Stomach smooth muscle (tissue), 2 donors: ENCODE results near the gene NMNAT2.
"Not testable (repeated sequence)": the region's sequence is repeated elsewhere in the genome, so short reads cannot be mapped to it uniquely, and the experiment has no call there.

ENCODE experiments used
- H3K27ac ChIP-seq: one replicate; pipeline ENCODE4 v1.7.0; 2013; ENCODE audit warnings: mild to moderate bottlenecking, low read length, inconsistent platforms
- H3K27me3 ChIP-seq, 2 donors: one replicate each; pipeline ENCODE4 v1.7.0; 2013; ENCODE audit warnings: low read length in 2 of 2; ENCODE audit not compliant: insufficient read depth in 2 of 2, control insufficient read depth in 1 of 2
- H3K36me3 ChIP-seq, 2 donors: one replicate each; pipeline ENCODE4 v1.7.0; 2013; ENCODE audit warnings: low read length in 2 of 2; ENCODE audit not compliant: control insufficient read depth in 2 of 2, insufficient read depth in 2 of 2
- H3K4me1 ChIP-seq: one replicate; pipeline ENCODE4 v1.7.0; 2013; ENCODE audit warnings: low read length; ENCODE audit not compliant: control insufficient read depth, insufficient read depth
- H3K4me3 ChIP-seq, 2 donors: one replicate each; pipeline ENCODE4 v1.7.0; 2013; ENCODE audit warnings: low read length in 2 of 2
- H3K9ac ChIP-seq, 2 donors: one replicate each; pipeline ENCODE4 v1.7.0; 2013; ENCODE audit warnings: low read length in 2 of 2, mild to moderate bottlenecking in 1 of 2
- H3K9me3 ChIP-seq, 2 donors: one replicate each; pipeline ENCODE4 v1.7.0; 2013; ENCODE audit warnings: low read length in 2 of 2; ENCODE audit not compliant: control insufficient read depth in 2 of 2
- donor health status: healthy.
- donor health status: Pancreatic carcinoma.

Gene NMNAT2

GRCh38 chr1:183444243-183444642, 26.1 kb upstream of the NMNAT2 start:
- H3K27me3 ChIP-seq = no peaks in the 10 kb centered on the region
- no peak overlapping the region for H3K9ac ChIP-seq
- H3K27ac ChIP-seq = no peak overlapping the region
- H3K9me3 ChIP-seq = no peaks in the 10 kb centered on the region
- no peaks in the 10 kb centered on the region for H3K36me3 ChIP-seq
- no peak overlapping the region for H3K4me3 ChIP-seq
- H3K4me1 ChIP-seq = no peaks in the 10 kb centered on the region

- Histone ChIP-seq H3K4me1 (no peaks in the 10 kb centered on the region), H3K27ac (no peak overlapping the region), H3K36me3 (no peaks in the 10 kb centered on the region), H3K9ac (no peak overlapping the region), H3K4me3 (no peak overlapping the region), H3K9me3 (no peaks in the 10 kb centered on the region), H3K27me3 (no peaks in the 10 kb centered on the region)
These were observed 25.3 kb upstream of the NMNAT2 start for GRCh38 chr1:183443466-183443865.

- H3K9ac ChIP-seq = no peak overlapping the region
- no peak overlapping the region for H3K27ac ChIP-seq
- no peaks in the 10 kb centered on the region for H3K36me3 ChIP-seq
- H3K4me3 ChIP-seq = no peak overlapping the region
- no peaks in the 10 kb centered on the region for H3K4me1 ChIP-seq
- H3K27me3 ChIP-seq = no peaks in the 10 kb centered on the region
- no peaks in the 10 kb centered on the region for H3K9me3 ChIP-seq
These were observed 24.8 kb upstream of the NMNAT2 start for GRCh38 chr1:183443011-183443410.

GRCh38 chr1:183438060-183438459, 19.9 kb upstream of the NMNAT2 start:
- Histone ChIP-seq H3K4me1 (no peaks in the 10 kb centered on the region), H3K9me3 (no peaks in the 10 kb centered on the region), H3K36me3 (no peaks in the 10 kb centered on the region), H3K4me3 (no peak overlapping the region), H3K27me3 (no peaks in the 10 kb centered on the region), H3K27ac (no peak overlapping the region), H3K9ac (no peak overlapping the region)

- Histone ChIP-seq H3K27ac (no peak overlapping the region), H3K27me3 (no peaks in the 10 kb centered on the region), H3K4me3 (no peak overlapping the region), H3K36me3 (no peaks in the 10 kb centered on the region), H3K9me3 (no peaks in the 10 kb centered on the region), H3K9ac (no peak overlapping the region), H3K4me1 (no peaks in the 10 kb centered on the region)
These were observed 17.3 kb upstream of the NMNAT2 start for GRCh38 chr1:183435497-183435896.

- H3K27ac ChIP-seq = no peak overlapping the region
These were observed 15.5 kb upstream of the NMNAT2 start for GRCh38 chr1:183433703-183434102.

GRCh38 chr1:183432548-183432875, 14.3 kb upstream of the NMNAT2 start:
- H3K36me3 ChIP-seq = no peaks in the 10 kb centered on the region
- no peak overlapping the region for H3K4me3 ChIP-seq
- H3K9ac ChIP-seq = no peak overlapping the region
- no peaks in the 10 kb centered on the region for H3K27me3 ChIP-seq
- H3K27ac ChIP-seq = no peak overlapping the region
- no peaks in the 10 kb centered on the region for H3K9me3 ChIP-seq
- no peaks in the 10 kb centered on the region for H3K4me1 ChIP-seq

More at GRCh38 chr1:183433703-183434102, 15.5 kb upstream of the NMNAT2 start:
- Histone ChIP-seq H3K4me3 (no peak overlapping the region), H3K27me3 (no peaks in the 10 kb centered on the region), H3K9me3 (no peaks in the 10 kb centered on the region), H3K36me3 (no peaks in the 10 kb centered on the region), H3K4me1 (no peaks in the 10 kb centered on the region), H3K9ac (no peak overlapping the region)

GRCh38 chr1:183431840-183432547, 13.8 kb upstream of the NMNAT2 start:
- Histone ChIP-seq H3K9ac (no peak overlapping the region), H3K36me3 (no peaks in the 10 kb centered on the region), H3K4me1 (no peaks in the 10 kb centered on the region), H3K27ac (no peak overlapping the region), H3K4me3 (no peak overlapping the region), H3K9me3 (no peaks in the 10 kb centered on the region), H3K27me3 (no peaks in the 10 kb centered on the region)

- H3K4me3 ChIP-seq, H3K36me3 ChIP-seq, H3K4me1 ChIP-seq, H3K27ac ChIP-seq, H3K9me3 ChIP-seq, H3K9ac ChIP-seq, H3K27me3 ChIP-seq: not testable (repeated sequence)
These were observed 9.4 kb upstream of the NMNAT2 start for GRCh38 chr1:183427591-183427990.

- no peaks in the 10 kb centered on the region for H3K27me3 ChIP-seq
- H3K9ac ChIP-seq = no peak overlapping the region
- no peak overlapping the region for H3K27ac ChIP-seq
- H3K9me3 ChIP-seq = no peaks in the 10 kb centered on the region
- no peak overlapping the region for H3K4me3 ChIP-seq
- H3K4me1 ChIP-seq = no peaks in the 10 kb centered on the region
- H3K36me3 ChIP-seq = no peaks in the 10 kb centered on the region
These were observed 6.5 kb upstream of the NMNAT2 start for GRCh38 chr1:183424691-183425090.

- Histone ChIP-seq H3K9ac (no peak overlapping the region), H3K4me1 (no peaks in the 10 kb centered on the region), H3K36me3 (no peaks in the 10 kb centered on the region), H3K27me3 (no peaks in the 10 kb centered on the region), H3K27ac (no peak overlapping the region), H3K4me3 (no peak overlapping the region), H3K9me3 (no peaks in the 10 kb centered on the region)
These were observed 5.4 kb upstream of the NMNAT2 start for GRCh38 chr1:183423541-183423940.
